CD14-positive monocyte (primary cell): ENCODE data around the gene EEFSEC. TPM values are rescaled to one million over a fixed set of nuclear protein-coding genes. Genes with fewer than 3 reads are reported as not detected.

Experiments used
- DNase-seq, 3 donors: peaks; one replicate each; pipeline ENCODE4 v3.0.0-alpha.2; 2011 to 2022
- H2AFZ ChIP-seq: 2 replicates; pipeline ENCODE4 v1.6.0; 2012; ENCODE audit warnings: mild to moderate bottlenecking, low read depth, low read length, inconsistent platforms; ENCODE audit not compliant: insufficient read depth, poor library complexity, severe bottlenecking
- H3K27ac ChIP-seq, 2 donors: 1 replicate in 1 of 2; 2 replicates in 1 of 2; pipeline ENCODE4 v1.5.1; 2012 to 2013; ENCODE audit warnings: low read length in 2 of 2, control low read depth in 1 of 2, inconsistent platforms in 1 of 2, low read depth in 1 of 2, mild to moderate bottlenecking in 1 of 2
- H3K27me3 ChIP-seq, 2 donors: one replicate each; pipeline versions ENCODE4 v1.6.0 to v1.6.1; 2011 to 2013; ENCODE audit warnings: low read length in 2 of 2; ENCODE audit not compliant: control insufficient read depth in 2 of 2, insufficient read depth in 2 of 2
- H3K36me3 ChIP-seq, 2 donors: replicated peaks in 1 of 2; 1 replicate in 1 of 2; 2 replicates in 1 of 2; pipeline versions ENCODE4 v1.5.1 to v1.6.1; 2012 to 2013; ENCODE audit warnings: low read length in 2 of 2, control low read depth in 1 of 2, inconsistent platforms in 1 of 2, mild to moderate bottlenecking in 1 of 2; ENCODE audit not compliant: insufficient read depth in 2 of 2, control insufficient read depth in 1 of 2
- H3K4me1 ChIP-seq, 2 donors: 1 replicate in 1 of 2; 2 replicates in 1 of 2; pipeline versions ENCODE4 v1.5.1 to v1.6.1; 2012 to 2013; ENCODE audit warnings: low read length in 2 of 2, control low read depth in 1 of 2, inconsistent platforms in 1 of 2, mild to moderate bottlenecking in 1 of 2, moderate library complexity in 1 of 2; ENCODE audit not compliant: insufficient read depth in 2 of 2, control insufficient read depth in 1 of 2
- H3K4me2 ChIP-seq: replicated peaks from 2 replicates; pipeline ENCODE3; 2012; ENCODE audit warnings: low read length, moderate library complexity, mild to moderate bottlenecking; ENCODE audit not compliant: poor library complexity, severe bottlenecking; ENCODE audit errors: extremely low read depth
- H3K4me3 ChIP-seq, 3 experiments: fragments of 200-600 bp in 1 of 3; sonication (generic) in 1 of 3; replicated peaks in 1 of 3; 1 replicate in 2 of 3; 2 replicates in 1 of 3; pipeline ENCODE4 v1.5.1; 2011 to 2013; ENCODE audit warnings: low read length in 3 of 3, mild to moderate bottlenecking in 3 of 3, control low read depth in 2 of 3, low read depth in 2 of 3, inconsistent platforms in 1 of 3, moderate library complexity in 1 of 3
- H3K79me2 ChIP-seq: 2 replicates; pipeline ENCODE4 v1.6.0; 2012; ENCODE audit warnings: mild to moderate bottlenecking, control low read depth, inconsistent platforms, low read length, moderate library complexity; ENCODE audit not compliant: insufficient read depth
- H3K9ac ChIP-seq: 2 replicates; pipeline ENCODE4 v1.6.0; 2017; ENCODE audit warnings: low read length, mild to moderate bottlenecking; ENCODE audit not compliant: insufficient read depth, poor library complexity, severe bottlenecking
- H3K9me3 ChIP-seq, 2 donors: replicated peaks in 1 of 2; 1 replicate in 1 of 2; 2 replicates in 1 of 2; pipeline versions ENCODE4 v1.5.1 to v1.6.1; 2012 to 2013; ENCODE audit warnings: low read length in 2 of 2, control low read depth in 1 of 2; ENCODE audit not compliant: control insufficient read depth in 1 of 2, insufficient read depth in 1 of 2
- H4K20me1 ChIP-seq: 2 replicates; pipeline ENCODE4 v1.6.0; 2012; ENCODE audit warnings: mild to moderate bottlenecking, low read length, control low read depth, moderate library complexity; ENCODE audit not compliant: insufficient read depth
- H3K27ac Mint-ChIP-seq, 7 donors: one replicate each; pipeline ENCODE4 v1.8.0; 2020; ENCODE audit warnings: mild to moderate bottlenecking in 7 of 7, mixed read lengths in 7 of 7, moderate library complexity in 6 of 7, inconsistent platforms in 2 of 7
- H3K27me3 Mint-ChIP-seq, 3 donors: one replicate each; pipeline ENCODE4 v1.8.0; 2021 to 2022; ENCODE audit warnings: low read depth in 3 of 3, mild to moderate bottlenecking in 3 of 3, mixed read lengths in 3 of 3, moderate library complexity in 3 of 3, inconsistent platforms in 1 of 3
- H3K36me3 Mint-ChIP-seq, 2 donors: one replicate each; pipeline ENCODE4 v1.8.0; 2020; ENCODE audit warnings: mixed read lengths in 2 of 2, inconsistent platforms in 1 of 2, mild to moderate bottlenecking in 1 of 2
- H3K4me1 Mint-ChIP-seq: one replicate; pipeline ENCODE4 v1.8.0; 2020; ENCODE audit warnings: mild to moderate bottlenecking, mixed read lengths
- H3K4me3 Mint-ChIP-seq, 2 donors: one replicate each; pipeline ENCODE4 v1.8.0; 2020; ENCODE audit warnings: mild to moderate bottlenecking in 2 of 2, mixed read lengths in 2 of 2, moderate library complexity in 1 of 2
- H3K9me3 Mint-ChIP-seq, 7 donors: one replicate each; pipeline ENCODE4 v1.8.0; 2020 to 2022; ENCODE audit warnings: mixed read lengths in 7 of 7, mild to moderate bottlenecking in 6 of 7, moderate library complexity in 6 of 7, inconsistent platforms in 2 of 7
- WGBS: methylation state at CpG from one replicate; pipeline ENCODE4 v1.1.5; 2013; ENCODE audit warnings: missing lambda C conversion rate; ENCODE audit not compliant: insufficient coverage; 5-methylcytosine and 5-hydroxymethylcytosine counted together
- intact Hi-C, 2 donors: fragments of 100-400 bp; cut with micrococcal nuclease; formaldehyde crosslinking; loops; one replicate each; pipeline versions ENCODE4 v1.15.0 to v1.15.1; 2023
- polyA plus RNA-seq, 3 donors: library from polyadenylated mRNA; depleted of rRNA in 1 of 3; unstranded in 2 of 3; stranded (reverse) in 1 of 3; fragments of 300-500 nt in 2 of 3; fragments of >200 nt in 1 of 3; fragmentation: Illumina TruSeq in 2 of 3; gene quantifications; 1 replicate in 2 of 3; 2 replicates in 1 of 3; pipeline ENCODE4 v1.2.3, GENCODE V29; 2012 to 2021
- TF ChIP-seq, protein P1 (sequence below): fragments of 200-600 bp; IDR thresholded peaks from one replicate; pipeline ENCODE4 v1.8.0; 2022; ENCODE audit warnings: antibody characterized with exemption, mild to moderate bottlenecking

EEFSEC gene
- polyA plus RNA-seq, 3 donors = 13.3 to 14.9 (median 14.9) TPM

DNA sequence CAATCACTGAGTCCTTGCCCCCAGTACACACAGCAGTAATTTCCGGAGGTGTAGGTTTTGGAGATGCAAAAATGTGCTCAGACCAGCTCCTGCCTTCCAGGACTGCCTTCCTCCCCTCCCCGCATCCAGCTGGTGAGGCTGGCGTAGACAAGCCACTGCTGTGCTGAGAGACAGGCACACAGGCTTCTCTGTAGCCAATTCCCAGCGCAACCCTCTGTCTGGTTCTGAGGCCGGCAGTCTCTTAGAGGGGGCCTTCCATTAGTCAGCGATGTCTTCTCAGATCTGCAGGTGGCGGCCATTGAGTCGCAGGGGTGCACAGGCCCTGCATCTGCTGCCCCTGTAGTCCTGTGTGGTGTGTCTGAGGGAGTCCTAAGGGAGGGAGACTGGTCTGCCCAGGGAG lies 199.0 kb downstream of the EEFSEC start:
- peaks cover 0 to 2% (median 1%) of the 10 kb centered on the region in 3 donors for H3K27me3 Mint-ChIP-seq
- Histone ChIP-seq H3K4me2 (no peak overlapping the region), H3K27ac (no peak overlapping the region), H2AFZ (no peak overlapping the region), H3K9ac (no peak overlapping the region), H4K20me1 (no peaks in the 10 kb centered on the region), H3K27me3 (no peaks in the 10 kb centered on the region), H3K4me3 (no peak overlapping the region), H3K4me1 (no peaks in the 10 kb centered on the region), H3K36me3 (peaks cover 15 to 28% of the 10 kb centered on the region in 2 donors), H3K9me3 (no peaks in the 10 kb centered on the region), H3K79me2 (no peaks in the 10 kb centered on the region)
- peaks cover 20 to 29% of the 10 kb centered on the region in 2 donors for H3K36me3 Mint-ChIP-seq
- intact Hi-C loops = no loop called here
- no peaks in the 10 kb centered on the region for H3K9me3 Mint-ChIP-seq
- 95% methylated on average over 5 of the region's 8 CpGs for WGBS
- TF ChIP-seq, protein P1, sequence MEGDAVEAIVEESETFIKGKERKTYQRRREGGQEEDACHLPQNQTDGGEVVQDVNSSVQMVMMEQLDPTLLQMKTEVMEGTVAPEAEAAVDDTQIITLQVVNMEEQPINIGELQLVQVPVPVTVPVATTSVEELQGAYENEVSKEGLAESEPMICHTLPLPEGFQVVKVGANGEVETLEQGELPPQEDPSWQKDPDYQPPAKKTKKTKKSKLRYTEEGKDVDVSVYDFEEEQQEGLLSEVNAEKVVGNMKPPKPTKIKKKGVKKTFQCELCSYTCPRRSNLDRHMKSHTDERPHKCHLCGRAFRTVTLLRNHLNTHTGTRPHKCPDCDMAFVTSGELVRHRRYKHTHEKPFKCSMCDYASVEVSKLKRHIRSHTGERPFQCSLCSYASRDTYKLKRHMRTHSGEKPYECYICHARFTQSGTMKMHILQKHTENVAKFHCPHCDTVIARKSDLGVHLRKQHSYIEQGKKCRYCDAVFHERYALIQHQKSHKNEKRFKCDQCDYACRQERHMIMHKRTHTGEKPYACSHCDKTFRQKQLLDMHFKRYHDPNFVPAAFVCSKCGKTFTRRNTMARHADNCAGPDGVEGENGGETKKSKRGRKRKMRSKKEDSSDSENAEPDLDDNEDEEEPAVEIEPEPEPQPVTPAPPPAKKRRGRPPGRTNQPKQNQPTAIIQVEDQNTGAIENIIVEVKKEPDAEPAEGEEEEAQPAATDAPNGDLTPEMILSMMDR = no peak
- H3K27ac Mint-ChIP-seq = peak overlapping the region in 1 of 7 donors; percentile 15
- no peak for DNase-seq
- peaks cover 5% of the 10 kb centered on the region for H3K4me1 Mint-ChIP-seq
- H3K4me3 Mint-ChIP-seq = no peak overlapping the region

DNA sequence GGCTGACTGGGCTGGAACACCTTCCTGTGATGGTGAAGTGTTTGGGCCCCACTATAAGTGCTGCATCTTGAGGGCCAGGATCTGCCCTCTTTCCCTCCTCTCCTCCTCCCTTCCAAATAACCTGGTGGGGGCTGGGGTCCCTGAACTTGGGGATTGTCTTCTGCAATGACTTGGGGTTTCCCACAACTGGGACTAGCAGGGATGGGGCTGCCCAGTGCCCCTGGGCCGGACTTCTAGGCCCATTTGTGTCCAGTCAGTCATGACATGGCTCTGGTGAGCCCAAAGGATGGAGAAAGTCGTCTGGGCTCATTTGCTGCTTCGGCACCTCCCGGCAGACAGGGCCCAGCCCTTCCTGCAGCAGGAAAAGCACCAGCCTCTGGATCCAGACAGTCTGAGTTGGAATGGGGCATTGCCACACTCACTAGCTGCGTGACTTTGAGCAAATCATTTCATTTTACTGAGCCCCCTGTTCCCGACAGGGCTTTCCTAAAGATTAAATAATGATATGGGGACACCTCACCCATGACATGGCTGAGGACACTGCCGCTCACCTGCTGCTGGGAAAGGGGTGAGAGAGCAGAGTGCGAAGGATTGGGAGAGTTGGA lies 200.2 kb downstream of the EEFSEC start:
- TF ChIP-seq, protein P1 = no peak
- Histone ChIP-seq H3K4me2 (no peak overlapping the region), H3K4me1 (no peaks in the 10 kb centered on the region), H3K9me3 (no peaks in the 10 kb centered on the region), H3K79me2 (no peaks in the 10 kb centered on the region), H2AFZ (no peak overlapping the region), H4K20me1 (no peaks in the 10 kb centered on the region), H3K9ac (no peak overlapping the region), H3K27me3 (no peaks in the 10 kb centered on the region), H3K36me3 (peaks cover 19 to 37% of the 10 kb centered on the region in 2 donors), H3K4me3 (no peak overlapping the region), H3K27ac (no peak overlapping the region)
- WGBS = 82% methylated on average over 6 of the region's 8 CpGs
- H3K4me1 Mint-ChIP-seq = peaks cover 5% of the 10 kb centered on the region
- intact Hi-C loops = no loop called here
- no peak for DNase-seq
- H3K4me3 Mint-ChIP-seq = no peak overlapping the region
- H3K36me3 Mint-ChIP-seq = peaks cover 25 to 33% of the 10 kb centered on the region in 2 donors
- H3K27me3 Mint-ChIP-seq = peaks cover 0 to 2% (median 1%) of the 10 kb centered on the region in 3 donors
- no peaks in the 10 kb centered on the region for H3K9me3 Mint-ChIP-seq
- no peak overlapping the region for H3K27ac Mint-ChIP-seq
